Suprapubic skin (tissue), 4 donors: ENCODE data around the gene YBEY. TPM values are rescaled to one million over a fixed set of nuclear protein-coding genes. Genes with fewer than 3 reads are reported as not detected.
"Not testable (repeated sequence)": the region's sequence is repeated elsewhere in the genome, so short reads cannot be mapped to it uniquely, and the experiment has no call there.

Experiments
- DNase-seq, 2 donors: peaks; one replicate each; pipeline ENCODE4 v3.0.0-alpha.2; 2019; ENCODE audit warnings: low spot score in 2 of 2
- H3K27ac ChIP-seq: fragments of 200-600 bp; sonication (generic); one replicate; pipeline ENCODE4 v1.5.1; 2019
- H3K27me3 ChIP-seq: fragments of 200-600 bp; sonication (generic); one replicate; pipeline ENCODE4 v1.5.1; 2019
- H3K36me3 ChIP-seq: fragments of 200-600 bp; sonication (generic); one replicate; pipeline ENCODE4 v1.5.1; 2019
- H3K4me1 ChIP-seq: fragments of 200-600 bp; sonication (generic); one replicate; pipeline ENCODE4 v1.5.1; 2019
- H3K4me3 ChIP-seq: fragments of 200-600 bp; sonication (generic); one replicate; pipeline ENCODE4 v1.5.1; 2019; ENCODE audit warnings: mild to moderate bottlenecking
- H3K9me3 ChIP-seq: fragments of 200-600 bp; sonication (generic); one replicate; pipeline ENCODE4 v1.5.1; 2019
- EP300 ChIP-seq: sonication (generic); formaldehyde crosslinking; IDR thresholded peaks from one replicate; pipeline ENCODE4 v1.6.1; 2017; ENCODE audit warnings: antibody characterized with exemption
- POLR2A ChIP-seq, 2 donors: fragments of 450-650 bp; IDR thresholded peaks; one replicate each; pipeline ENCODE4 v1.6.1; 2017; ENCODE audit warnings: antibody characterized with exemption in 2 of 2, mild to moderate bottlenecking in 2 of 2, moderate library complexity in 2 of 2
- POLR2AphosphoS5 ChIP-seq, 3 donors: sonication (generic); formaldehyde crosslinking; IDR thresholded peaks; one replicate each; pipeline ENCODE4 v1.6.1; 2017; ENCODE audit warnings: antibody characterized with exemption in 3 of 3
- WGBS: methylation state at CpG from one replicate; pipeline ENCODE4 v1.1.5; 2018; 5-methylcytosine and 5-hydroxymethylcytosine counted together
- total RNA-seq, 4 donors: library from RNA; depleted of rRNA; stranded (reverse); fragments of >200 nt; gene quantifications; one replicate each; pipeline ENCODE4 v1.1.0, GENCODE V29; 2016
- TF ChIP-seq, protein P1 (sequence below), 2 donors: fragments of 200-600 bp in 1 of 2; fragments of 450-650 bp in 1 of 2; sonication (generic) in 1 of 2; IDR thresholded peaks; one replicate each; pipeline ENCODE4 v1.5.1; 2016 to 2019; ENCODE audit warnings: antibody characterized with exemption in 2 of 2, mild to moderate bottlenecking in 1 of 2, moderate library complexity in 1 of 2

YBEY gene
- total RNA-seq, 4 donors from 2014 or later = 13.3 to 23.8 (median 18.8) TPM

DNA sequence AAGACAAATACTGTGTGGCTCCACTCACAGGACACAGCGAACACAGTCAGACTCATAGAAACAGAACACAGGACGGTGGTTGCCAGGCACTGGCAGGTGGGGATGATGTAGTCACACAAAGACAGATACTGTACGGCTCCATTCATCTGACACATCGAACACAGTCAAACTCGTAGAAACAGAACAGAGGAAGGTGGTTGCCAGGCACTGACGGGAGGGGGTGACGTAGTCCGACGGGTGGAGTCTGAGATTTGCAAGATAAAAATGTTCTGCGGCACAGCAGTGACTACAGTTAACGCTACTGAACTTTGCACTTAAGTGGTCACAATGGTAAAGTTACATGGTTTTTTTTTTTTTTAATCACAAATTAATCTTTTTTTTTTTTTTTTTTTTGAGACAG, 18.8 kb downstream of the YBEY start:
- WGBS = 87% methylated on average over 11 of the region's 11 CpGs
- no peak overlapping the region for H3K27ac ChIP-seq

DNA sequence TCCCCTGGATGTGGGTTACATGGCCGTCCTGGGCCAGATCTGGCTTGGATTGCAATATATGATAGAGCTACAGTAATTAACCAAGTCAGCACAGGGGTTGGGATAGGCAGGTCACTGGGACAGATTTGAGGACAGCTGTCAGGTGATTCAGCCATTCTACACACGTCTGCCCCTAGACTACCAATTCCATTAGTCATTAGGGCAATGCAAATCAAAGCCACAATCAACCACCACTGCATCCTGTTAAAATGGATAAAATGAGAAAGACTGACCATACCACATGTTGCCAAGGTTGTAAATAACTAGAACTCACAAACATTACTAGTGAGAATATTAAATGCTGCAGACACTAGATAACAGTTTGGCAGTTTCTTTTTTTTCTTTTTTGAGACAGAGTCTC, 21.5 kb downstream of the YBEY start:
- Histone ChIP-seq H3K27ac (no peak overlapping the region), H3K9me3 (no peaks in the 10 kb centered on the region), H3K4me3 (no peak overlapping the region), H3K4me1 (no peaks in the 10 kb centered on the region), H3K36me3 (no peaks in the 10 kb centered on the region), H3K27me3 (no peaks in the 10 kb centered on the region)
- DNase-seq = no peak
- WGBS = 77% methylated on average over 2 of the region's 2 CpGs
- no peak for TF ChIP-seq POLR2AphosphoS5 (IDR thresholded peaks at IDR 0.05)
- TF ChIP-seq EP300 = no peak
- TF ChIP-seq, protein P1, sequence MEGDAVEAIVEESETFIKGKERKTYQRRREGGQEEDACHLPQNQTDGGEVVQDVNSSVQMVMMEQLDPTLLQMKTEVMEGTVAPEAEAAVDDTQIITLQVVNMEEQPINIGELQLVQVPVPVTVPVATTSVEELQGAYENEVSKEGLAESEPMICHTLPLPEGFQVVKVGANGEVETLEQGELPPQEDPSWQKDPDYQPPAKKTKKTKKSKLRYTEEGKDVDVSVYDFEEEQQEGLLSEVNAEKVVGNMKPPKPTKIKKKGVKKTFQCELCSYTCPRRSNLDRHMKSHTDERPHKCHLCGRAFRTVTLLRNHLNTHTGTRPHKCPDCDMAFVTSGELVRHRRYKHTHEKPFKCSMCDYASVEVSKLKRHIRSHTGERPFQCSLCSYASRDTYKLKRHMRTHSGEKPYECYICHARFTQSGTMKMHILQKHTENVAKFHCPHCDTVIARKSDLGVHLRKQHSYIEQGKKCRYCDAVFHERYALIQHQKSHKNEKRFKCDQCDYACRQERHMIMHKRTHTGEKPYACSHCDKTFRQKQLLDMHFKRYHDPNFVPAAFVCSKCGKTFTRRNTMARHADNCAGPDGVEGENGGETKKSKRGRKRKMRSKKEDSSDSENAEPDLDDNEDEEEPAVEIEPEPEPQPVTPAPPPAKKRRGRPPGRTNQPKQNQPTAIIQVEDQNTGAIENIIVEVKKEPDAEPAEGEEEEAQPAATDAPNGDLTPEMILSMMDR (IDR thresholded peaks at IDR 0.05) = no peak
- TF ChIP-seq POLR2A (IDR thresholded peaks at IDR 0.05) = no peak

More for the DNA sequence above, 18.8 kb downstream of the YBEY start:
- Histone ChIP-seq H3K27me3 (no peaks in the 10 kb centered on the region), H3K4me1 (no peaks in the 10 kb centered on the region), H3K36me3 (peaks cover 11% of the 10 kb centered on the region), H3K9me3 (no peaks in the 10 kb centered on the region), H3K4me3 (no peak overlapping the region)
- no peak for DNase-seq
- TF ChIP-seq POLR2AphosphoS5 (IDR thresholded peaks at IDR 0.05) = no peak
- TF ChIP-seq, protein P1 (IDR thresholded peaks at IDR 0.05) = no peak
- no peak for TF ChIP-seq POLR2A (IDR thresholded peaks at IDR 0.05)
- no peak for TF ChIP-seq EP300

DNA sequence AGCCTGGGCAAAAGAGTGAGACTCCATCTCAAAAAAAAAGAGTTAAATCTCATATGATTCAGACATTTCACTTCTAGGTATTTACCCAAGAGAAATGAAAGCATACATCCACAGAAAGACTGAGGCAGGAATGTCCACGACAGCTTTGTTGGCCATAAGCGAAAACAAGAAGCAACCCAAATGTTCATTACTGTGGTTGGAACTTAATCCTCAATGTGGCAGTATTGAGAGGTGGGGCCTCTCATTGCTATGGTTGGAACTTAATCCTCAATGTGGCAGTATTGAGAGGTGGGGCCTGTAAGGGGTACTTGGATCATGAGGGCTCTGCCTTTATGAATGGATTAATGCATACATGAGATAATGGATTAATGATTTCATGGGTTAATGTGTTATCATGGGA, 22.3 kb downstream of the YBEY start:
- no peaks in the 10 kb centered on the region for H3K4me1 ChIP-seq
- no peak overlapping the region for H3K27ac ChIP-seq
- no peaks in the 10 kb centered on the region for H3K27me3 ChIP-seq
- H3K4me3 ChIP-seq = no peak overlapping the region
- no peak for TF ChIP-seq EP300
- H3K9me3 ChIP-seq = no peaks in the 10 kb centered on the region
- WGBS = 91% methylated on average over 2 of the region's 2 CpGs
- DNase-seq = no peak
- H3K36me3 ChIP-seq = peaks cover 3% of the 10 kb centered on the region

DNA sequence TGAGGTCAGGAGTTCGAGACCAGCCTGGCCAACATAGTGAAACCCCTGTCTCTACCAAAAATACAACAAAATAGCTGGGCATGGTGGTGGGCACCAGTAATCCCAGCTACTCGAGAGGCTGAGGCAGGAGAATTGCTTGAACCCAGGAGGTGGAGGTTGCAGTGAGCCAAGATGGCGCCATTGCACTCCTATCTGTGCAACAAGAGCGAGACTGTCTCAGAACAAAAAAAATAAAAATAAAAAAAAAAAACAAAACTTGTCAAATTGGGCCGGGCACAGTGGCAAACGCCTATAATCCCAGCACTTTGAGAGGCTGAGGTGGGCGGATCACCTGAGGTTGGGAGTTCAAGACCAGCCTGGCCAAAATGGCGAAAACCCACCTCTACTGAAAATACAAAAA, 24.1 kb downstream of the YBEY start:
- H3K27me3 ChIP-seq, H3K27ac ChIP-seq, H3K4me3 ChIP-seq, H3K9me3 ChIP-seq, H3K4me1 ChIP-seq, DNase-seq, H3K36me3 ChIP-seq: not testable (repeated sequence)
- 93% methylated on average over 8 of the region's 8 CpGs for WGBS

DNA sequence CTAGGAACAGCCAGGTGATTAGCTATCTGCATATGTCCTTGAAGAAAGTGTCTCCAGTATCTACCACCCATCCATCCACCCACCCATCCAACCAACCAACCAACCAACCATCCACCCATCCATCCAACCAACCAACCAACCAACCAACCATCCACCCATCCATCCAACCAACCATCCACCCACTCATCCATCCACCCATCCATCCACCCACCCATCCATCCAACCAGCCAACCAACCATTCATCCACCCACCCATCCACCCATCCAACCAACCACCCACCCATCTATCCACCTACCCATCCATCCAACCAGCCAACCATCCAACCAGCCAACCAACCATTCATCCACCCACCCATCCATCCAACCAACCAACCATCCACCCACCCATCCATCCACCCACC, 25.4 kb downstream of the YBEY start:
- Histone ChIP-seq H3K36me3 (peaks cover 5% of the 10 kb centered on the region), H3K4me3 (no peak overlapping the region), H3K9me3 (no peaks in the 10 kb centered on the region), H3K4me1 (no peaks in the 10 kb centered on the region), H3K27me3 (no peaks in the 10 kb centered on the region), H3K27ac (no peak overlapping the region)
- TF ChIP-seq EP300 (no peak), POLR2A (IDR thresholded peaks at IDR 0.05) (no peak), POLR2AphosphoS5 (IDR thresholded peaks at IDR 0.05) (no peak)
- TF ChIP-seq, protein P1 (IDR thresholded peaks at IDR 0.05) = no peak
- no peak for DNase-seq

DNA sequence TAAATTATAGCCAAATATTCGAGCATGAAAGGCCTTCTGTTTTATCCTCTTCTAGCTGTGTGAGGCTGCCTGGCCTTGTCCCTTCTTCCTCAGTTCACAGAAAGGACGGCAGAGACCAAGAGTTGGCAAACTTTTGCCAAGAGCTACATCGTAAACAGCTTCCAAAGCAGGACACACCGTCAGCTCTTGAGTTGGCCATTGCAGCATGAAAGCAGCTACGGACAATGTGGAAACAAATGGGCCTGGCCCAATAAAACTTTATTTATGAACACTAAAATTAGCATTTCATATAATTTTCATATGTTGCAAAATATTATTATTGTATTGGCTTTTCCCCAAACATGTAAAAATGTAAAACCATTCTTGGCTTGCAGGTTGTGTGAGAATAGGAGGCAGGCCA, 26.8 kb downstream of the YBEY start:
- no peaks in the 10 kb centered on the region for H3K27me3 ChIP-seq
- H3K4me3 ChIP-seq = no peak overlapping the region
- no peak for DNase-seq
- TF ChIP-seq, protein P1 (IDR thresholded peaks at IDR 0.05) = no peak
- TF ChIP-seq POLR2AphosphoS5 (IDR thresholded peaks at IDR 0.05) = no peak
- no peak for TF ChIP-seq EP300
- no peak overlapping the region for H3K27ac ChIP-seq
- H3K9me3 ChIP-seq = no peaks in the 10 kb centered on the region
- peaks cover 5% of the 10 kb centered on the region for H3K36me3 ChIP-seq
- no peaks in the 10 kb centered on the region for H3K4me1 ChIP-seq
- 87% methylated on average over 5 of the region's 5 CpGs for WGBS
